ENCODE measurements around the gene TMEM220. TPM values are rescaled to one million over a fixed set of nuclear protein-coding genes. Genes with fewer than 3 reads are reported as not detected.

Gene TMEM220
- total RNA-seq, 1 experiment from 2014 or later = 5.3 TPM

DNA sequence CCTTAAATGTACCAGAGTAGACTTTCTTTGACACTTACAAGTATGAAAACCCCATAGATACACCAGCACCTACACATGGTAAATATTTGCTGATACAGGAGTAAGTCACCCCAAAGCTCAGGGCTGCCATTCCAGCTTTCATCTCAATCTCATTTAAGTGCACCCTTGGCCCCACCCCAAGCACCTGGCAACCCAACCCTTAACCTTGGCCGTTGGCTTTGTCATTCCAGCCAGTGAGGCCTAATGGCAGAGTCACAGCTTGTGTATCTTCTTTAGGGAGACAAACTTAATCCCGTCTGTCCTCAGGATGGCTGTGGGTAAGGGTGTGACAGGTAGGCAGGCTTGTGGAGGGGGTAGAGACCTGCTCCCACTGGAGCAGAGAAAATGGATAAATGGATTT lies 31.5 kb upstream of the TMEM220 start:
- Histone ChIP-seq H3K27me3 (ENCODE audit: control insufficient read depth, insufficient read depth, low read length) (no peaks in the 10 kb centered on the region), H3K36me3 (replicated peaks; ENCODE audit: control insufficient read depth, insufficient read depth, low read length) (no peaks in the 10 kb centered on the region), H3K4me3 (ENCODE audit: insufficient read depth, low read depth, low read length) (no peak overlapping the region)
- DNase-seq = no peak

DNA sequence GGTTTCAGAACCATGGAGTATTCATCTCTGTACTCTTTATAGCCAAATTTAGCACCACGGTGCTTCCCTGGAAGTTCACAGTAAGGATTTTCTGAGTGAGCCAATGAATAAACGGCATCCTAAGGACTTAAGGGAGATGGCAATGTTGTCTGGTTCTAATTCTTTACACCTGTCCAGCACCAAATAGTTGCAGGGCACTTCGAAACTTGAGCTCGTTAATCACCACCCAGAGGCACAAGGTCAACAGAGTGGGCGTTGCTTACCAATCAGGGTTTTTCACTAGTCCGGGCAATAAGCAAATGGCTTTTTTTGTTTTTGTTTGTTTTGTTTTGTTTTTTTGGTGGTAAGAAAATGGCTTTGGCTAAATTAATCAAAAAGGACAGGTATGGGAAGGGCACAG lies 28.2 kb upstream of the TMEM220 start:
- Histone ChIP-seq H3K4me3 (ENCODE audit: insufficient read depth, low read depth, low read length) (no peak overlapping the region), H3K36me3 (replicated peaks; ENCODE audit: control insufficient read depth, insufficient read depth, low read length) (no peaks in the 10 kb centered on the region), H3K27me3 (ENCODE audit: control insufficient read depth, insufficient read depth, low read length) (no peaks in the 10 kb centered on the region)
- DNase-seq = no peak

DNA sequence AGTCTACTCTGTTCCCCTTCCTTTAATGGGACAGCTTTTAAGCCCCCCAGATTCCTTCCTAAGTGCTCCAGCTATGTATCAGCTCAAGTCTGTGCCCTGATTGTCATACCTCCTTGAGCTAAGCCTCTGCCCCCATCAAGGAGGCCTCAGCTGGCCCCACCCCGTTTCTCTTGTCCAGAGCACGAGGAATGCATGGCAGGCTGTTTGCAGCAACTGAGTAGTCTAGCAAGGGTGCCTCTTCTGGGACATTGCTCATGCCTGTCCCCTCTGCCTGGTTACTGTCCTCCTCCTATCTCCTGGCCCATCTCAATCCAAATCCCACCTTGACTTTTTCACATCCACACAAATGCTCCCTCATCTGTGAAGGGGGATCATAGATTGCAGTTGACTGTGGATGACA lies 27.8 kb upstream of the TMEM220 start:
- no peak for DNase-seq
- no peaks in the 10 kb centered on the region for H3K27me3 ChIP-seq (ENCODE audit: control insufficient read depth, insufficient read depth, low read length)
- no peak overlapping the region for H3K4me3 ChIP-seq (ENCODE audit: insufficient read depth, low read depth, low read length)
- H3K36me3 ChIP-seq (replicated peaks; ENCODE audit: control insufficient read depth, insufficient read depth, low read length) = no peaks in the 10 kb centered on the region

DNA sequence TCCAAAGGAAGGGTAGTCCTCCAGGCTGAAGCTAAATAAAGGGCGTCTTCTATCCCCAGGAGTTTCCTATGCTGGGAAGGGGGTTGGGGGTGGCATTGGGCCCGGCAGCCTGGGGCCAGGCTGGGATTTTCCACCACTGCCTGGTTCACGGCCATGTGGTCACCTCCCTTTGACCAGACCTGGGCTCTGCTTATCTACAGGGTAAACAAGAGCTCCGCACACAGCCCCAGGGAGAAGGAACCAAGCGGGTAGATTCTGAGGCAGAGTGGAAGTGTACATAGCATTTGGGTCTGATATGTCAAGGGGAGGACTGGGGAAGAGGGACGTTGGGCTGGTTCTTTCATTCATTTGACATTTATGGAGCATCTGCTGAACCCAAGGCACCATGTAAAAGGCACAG lies 27.2 kb upstream of the TMEM220 start:
- Histone ChIP-seq H3K36me3 (replicated peaks; ENCODE audit: control insufficient read depth, insufficient read depth, low read length) (no peaks in the 10 kb centered on the region), H3K4me3 (ENCODE audit: insufficient read depth, low read depth, low read length) (no peak overlapping the region), H3K27me3 (ENCODE audit: control insufficient read depth, insufficient read depth, low read length) (no peaks in the 10 kb centered on the region)
- DNase-seq = no peak

DNA sequence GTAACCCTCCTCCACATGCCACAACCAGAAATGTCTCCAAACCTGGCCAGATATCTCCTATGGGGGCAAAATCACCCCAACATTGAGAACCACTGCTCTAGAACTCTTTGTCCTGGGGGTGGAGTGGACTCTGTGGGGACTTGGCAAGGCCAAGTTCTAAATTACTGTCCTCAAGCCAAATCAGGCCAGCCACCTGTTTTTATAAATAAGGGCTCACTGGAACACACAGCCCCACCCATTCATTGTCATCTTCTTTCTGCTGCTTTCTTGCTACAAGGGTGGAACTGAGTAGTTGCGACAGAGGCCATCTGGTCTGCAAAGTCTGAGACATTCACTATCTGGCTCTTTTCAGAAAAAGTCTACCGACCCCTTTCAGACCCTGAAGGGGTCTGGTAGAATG lies 26.8 kb upstream of the TMEM220 start:
- no peak for DNase-seq
- H3K36me3 ChIP-seq (replicated peaks; ENCODE audit: control insufficient read depth, insufficient read depth, low read length) = no peaks in the 10 kb centered on the region
- H3K4me3 ChIP-seq (ENCODE audit: insufficient read depth, low read depth, low read length) = no peak overlapping the region
- no peaks in the 10 kb centered on the region for H3K27me3 ChIP-seq (ENCODE audit: control insufficient read depth, insufficient read depth, low read length)

DNA sequence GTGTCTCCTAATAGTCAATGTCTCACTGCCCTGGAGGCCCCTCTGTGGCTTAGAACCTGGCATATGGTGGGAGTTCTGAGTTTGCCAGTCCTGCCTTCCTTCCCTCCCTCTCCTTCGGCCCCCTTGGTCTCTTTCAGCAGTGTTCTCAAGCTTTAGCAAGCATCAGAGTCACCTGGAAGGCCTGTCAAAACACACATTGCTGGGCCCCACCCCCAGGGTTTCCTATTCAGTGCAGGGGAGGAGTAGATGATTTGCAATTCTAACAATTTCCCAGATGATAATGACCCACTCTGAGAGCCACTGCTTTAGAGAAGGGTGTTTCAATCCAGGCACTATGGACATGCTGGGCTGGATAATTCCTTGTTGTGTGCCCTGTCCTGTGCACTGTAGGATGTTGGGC lies 26.4 kb upstream of the TMEM220 start:
- DNase-seq = no peak
- Histone ChIP-seq H3K27me3 (ENCODE audit: control insufficient read depth, insufficient read depth, low read length) (no peaks in the 10 kb centered on the region), H3K4me3 (ENCODE audit: insufficient read depth, low read depth, low read length) (no peak overlapping the region), H3K36me3 (replicated peaks; ENCODE audit: control insufficient read depth, insufficient read depth, low read length) (no peaks in the 10 kb centered on the region)

DNA sequence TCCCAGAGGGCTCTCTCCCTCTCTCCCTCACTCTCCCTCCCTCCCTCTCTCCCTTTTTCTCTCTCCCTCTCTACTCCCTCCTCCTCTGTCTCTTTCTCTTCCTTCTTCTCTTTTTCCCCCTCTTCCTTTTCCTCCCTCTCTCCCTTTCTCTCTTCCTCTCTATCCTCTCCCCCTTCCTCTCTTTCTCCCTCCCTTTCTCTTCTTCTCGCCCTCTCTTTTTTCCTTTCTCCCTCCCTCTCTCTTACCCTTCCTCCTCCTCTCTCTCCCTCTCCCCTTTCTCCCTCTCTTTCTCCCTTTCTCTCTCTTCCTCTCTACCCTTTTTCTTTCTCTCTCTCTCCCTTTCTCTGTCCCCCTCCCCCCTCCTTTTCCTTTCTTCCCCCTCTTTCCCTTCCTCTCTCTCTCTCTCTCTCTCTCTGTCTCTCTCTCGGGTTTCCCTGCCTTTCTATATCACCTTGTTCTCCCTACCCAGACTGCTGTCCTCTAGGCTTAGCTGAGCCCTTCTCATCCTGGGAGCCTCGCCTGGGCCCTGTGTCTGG lies 25.8 kb upstream of the TMEM220 start:
- DNase-seq = no peak
- Histone ChIP-seq H3K36me3 (replicated peaks; ENCODE audit: control insufficient read depth, insufficient read depth, low read length) (no peaks in the 10 kb centered on the region), H3K27me3 (ENCODE audit: control insufficient read depth, insufficient read depth, low read length) (no peaks in the 10 kb centered on the region), H3K4me3 (ENCODE audit: insufficient read depth, low read depth, low read length) (peak overlapping the region; percentile 29; the same call in 1 of the 2 replicates)

DNA sequence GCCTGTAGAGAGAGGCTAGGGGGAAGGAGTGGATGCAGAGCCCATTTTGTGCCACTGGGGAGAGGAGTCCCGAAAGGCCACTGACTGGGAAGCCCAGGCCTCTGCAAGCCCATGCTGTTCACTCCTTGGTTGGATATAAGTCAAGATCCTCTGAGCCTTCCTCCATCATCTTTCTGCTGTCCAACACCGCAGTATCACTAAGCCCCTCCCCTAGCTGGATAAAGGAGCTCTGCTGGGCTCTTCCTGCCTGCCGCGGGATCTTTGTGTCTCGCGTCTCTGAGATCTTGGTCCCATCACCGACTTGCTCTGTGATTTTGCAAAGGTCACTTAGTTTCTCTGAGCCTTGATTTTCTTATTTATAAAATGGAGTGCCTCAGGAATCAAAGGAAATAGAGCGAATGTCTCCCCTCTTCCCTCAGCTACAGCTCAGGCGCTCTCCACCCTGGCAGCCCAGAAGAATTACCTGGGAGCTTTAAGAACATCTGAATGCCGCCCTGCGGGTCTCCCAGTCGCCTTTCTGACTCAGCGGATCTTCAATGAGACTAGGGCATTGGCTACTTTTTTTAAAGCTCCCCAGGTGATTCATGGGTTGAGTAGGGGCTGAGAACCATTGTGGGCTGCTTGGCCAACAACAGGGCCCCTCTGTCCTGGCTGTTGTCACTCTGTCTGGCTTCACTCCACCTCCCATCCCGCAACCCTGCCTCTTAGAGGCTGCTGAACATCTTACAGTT lies 25.2 kb upstream of the TMEM220 start:
- H3K27me3 ChIP-seq (ENCODE audit: control insufficient read depth, insufficient read depth, low read length) = no peaks in the 10 kb centered on the region
- no peaks in the 10 kb centered on the region for H3K36me3 ChIP-seq (replicated peaks; ENCODE audit: control insufficient read depth, insufficient read depth, low read length)
- H3K4me3 ChIP-seq (ENCODE audit: insufficient read depth, low read depth, low read length) = peak overlapping the region; percentile 29
- DNase-seq = peak; percentile 62

DNA sequence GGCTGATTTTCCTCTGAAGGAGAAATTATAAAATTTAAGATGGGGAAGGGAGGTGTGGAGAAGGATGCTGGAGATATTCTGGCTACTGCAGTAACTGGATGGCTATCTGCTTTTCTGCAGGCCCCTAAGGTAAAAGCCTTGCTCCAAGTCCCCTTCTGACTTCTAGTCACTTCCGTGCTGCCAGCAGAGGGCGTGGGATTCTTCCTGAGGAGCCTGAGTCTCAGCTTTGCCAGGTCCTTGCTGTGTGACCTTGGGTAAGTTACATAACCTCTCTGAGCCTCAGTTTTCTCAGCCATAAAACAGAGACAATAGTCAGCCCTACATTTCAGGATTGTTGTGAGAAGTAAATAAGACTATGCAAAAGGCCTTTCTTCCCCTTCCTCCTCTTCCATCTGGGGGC lies 24.3 kb upstream of the TMEM220 start:
- DNase-seq = peak; percentile 69
- Histone ChIP-seq H3K4me3 (ENCODE audit: insufficient read depth, low read depth, low read length) (no peak overlapping the region), H3K27me3 (ENCODE audit: control insufficient read depth, insufficient read depth, low read length) (no peaks in the 10 kb centered on the region), H3K36me3 (replicated peaks; ENCODE audit: control insufficient read depth, insufficient read depth, low read length) (no peaks in the 10 kb centered on the region)

DNA sequence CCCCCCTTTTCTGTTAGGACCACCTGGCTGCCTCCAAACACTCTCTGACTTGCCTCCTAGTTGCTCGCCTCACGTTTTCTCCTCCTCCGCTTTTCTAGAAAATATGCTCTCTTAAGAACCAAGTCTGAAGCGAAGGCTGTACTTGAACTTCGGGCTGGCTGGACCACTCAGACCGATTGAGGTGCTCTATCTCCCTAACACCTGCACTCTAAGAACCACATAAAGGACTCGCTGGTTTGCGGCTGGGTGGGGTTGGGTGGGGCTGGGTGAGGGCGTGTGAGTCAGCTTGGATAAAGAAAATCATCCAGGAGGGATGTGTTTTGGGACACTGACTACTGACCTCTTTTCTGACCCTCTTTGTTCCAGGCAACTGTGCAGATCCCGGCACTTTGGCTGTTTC lies 22.9 kb upstream of the TMEM220 start:
- no peaks in the 10 kb centered on the region for H3K27me3 ChIP-seq (ENCODE audit: control insufficient read depth, insufficient read depth, low read length)
- no peak overlapping the region for H3K4me3 ChIP-seq (ENCODE audit: insufficient read depth, low read depth, low read length)
- DNase-seq = no peak
- H3K36me3 ChIP-seq (replicated peaks; ENCODE audit: control insufficient read depth, insufficient read depth, low read length) = no peaks in the 10 kb centered on the region

DNA sequence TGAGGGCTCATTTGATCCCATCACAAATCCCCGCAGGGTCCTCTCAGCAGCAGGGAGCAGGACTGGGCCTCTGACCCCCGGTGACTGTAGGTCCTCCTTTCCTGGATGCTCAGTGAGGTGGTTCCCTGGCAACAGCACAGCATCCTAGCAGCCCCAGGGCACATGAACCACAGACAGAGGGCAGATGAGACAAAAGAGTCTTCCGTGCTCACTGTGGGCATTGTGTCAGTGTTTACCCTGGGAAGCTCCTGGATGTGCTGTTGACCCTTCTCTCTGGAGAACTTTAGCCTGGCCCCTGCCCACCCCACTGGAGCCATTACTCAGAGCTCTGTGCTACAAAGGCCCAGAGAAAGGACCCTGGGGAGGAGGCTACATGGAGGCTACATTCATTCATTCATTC lies 21.7 kb upstream of the TMEM220 start:
- Histone ChIP-seq H3K36me3 (replicated peaks; ENCODE audit: control insufficient read depth, insufficient read depth, low read length) (no peaks in the 10 kb centered on the region), H3K27me3 (ENCODE audit: control insufficient read depth, insufficient read depth, low read length) (no peaks in the 10 kb centered on the region), H3K4me3 (ENCODE audit: insufficient read depth, low read depth, low read length) (no peak overlapping the region)
- no peak for DNase-seq

DNA sequence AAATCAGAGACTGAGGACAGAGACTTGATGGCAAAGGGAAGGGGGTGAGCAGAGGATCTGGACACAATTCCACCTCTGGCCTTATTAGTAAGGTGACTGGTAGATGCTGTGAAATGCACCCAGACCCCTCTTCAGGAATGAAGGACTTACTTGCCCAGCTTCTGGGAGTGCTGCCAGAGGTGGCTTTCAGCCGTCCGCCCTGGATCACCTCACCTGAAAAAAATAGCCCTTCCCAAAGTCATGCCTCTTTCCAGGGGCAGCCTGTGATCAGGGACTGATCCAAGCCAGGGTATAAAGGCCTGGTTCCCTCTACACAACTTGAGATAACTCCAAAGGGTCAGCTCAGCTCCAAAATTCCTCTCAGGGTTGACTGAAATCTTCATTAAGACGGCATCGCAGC lies 20.4 kb upstream of the TMEM220 start:
- DNase-seq = no peak
- Histone ChIP-seq H3K36me3 (replicated peaks; ENCODE audit: control insufficient read depth, insufficient read depth, low read length) (no peaks in the 10 kb centered on the region), H3K4me3 (ENCODE audit: insufficient read depth, low read depth, low read length) (no peak overlapping the region), H3K27me3 (ENCODE audit: control insufficient read depth, insufficient read depth, low read length) (no peaks in the 10 kb centered on the region)

DNA sequence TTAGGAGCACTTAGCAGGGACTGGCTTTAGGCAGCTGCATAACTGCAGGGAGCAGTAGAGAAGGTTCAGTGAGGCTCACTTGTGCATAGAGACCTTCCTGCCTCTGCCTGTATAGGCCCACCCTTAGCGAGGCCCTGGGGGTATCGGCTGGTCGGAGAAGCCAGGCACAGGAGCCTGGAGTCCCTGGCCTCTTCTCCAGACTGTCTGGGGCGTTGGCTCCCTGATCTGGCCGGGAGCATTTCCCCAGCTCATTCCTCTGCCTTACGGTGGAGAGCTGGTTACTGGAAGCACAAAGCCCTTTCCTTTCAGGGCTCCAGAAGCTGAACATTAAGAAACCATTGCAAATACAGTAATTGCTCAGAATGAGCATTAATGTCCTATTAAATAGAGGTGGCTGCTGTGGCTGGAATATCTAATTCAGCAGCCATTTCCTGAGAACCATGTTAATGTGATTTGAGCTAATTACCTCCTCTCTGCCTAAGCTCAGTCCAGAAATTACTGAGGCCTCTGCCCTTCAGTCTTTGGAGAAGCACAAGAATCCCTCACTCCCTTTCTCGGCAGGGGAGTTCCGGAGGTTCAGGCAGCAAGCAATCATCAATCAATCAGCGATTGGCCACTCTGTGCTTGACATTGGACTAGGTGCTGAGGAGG lies 18.8 kb upstream of the TMEM220 start:
- no peak overlapping the region for H3K4me3 ChIP-seq (ENCODE audit: insufficient read depth, low read depth, low read length)
- no peaks in the 10 kb centered on the region for H3K36me3 ChIP-seq (replicated peaks; ENCODE audit: control insufficient read depth, insufficient read depth, low read length)
- DNase-seq = no peak
- H3K27me3 ChIP-seq (ENCODE audit: control insufficient read depth, insufficient read depth, low read length) = no peaks in the 10 kb centered on the region

DNA sequence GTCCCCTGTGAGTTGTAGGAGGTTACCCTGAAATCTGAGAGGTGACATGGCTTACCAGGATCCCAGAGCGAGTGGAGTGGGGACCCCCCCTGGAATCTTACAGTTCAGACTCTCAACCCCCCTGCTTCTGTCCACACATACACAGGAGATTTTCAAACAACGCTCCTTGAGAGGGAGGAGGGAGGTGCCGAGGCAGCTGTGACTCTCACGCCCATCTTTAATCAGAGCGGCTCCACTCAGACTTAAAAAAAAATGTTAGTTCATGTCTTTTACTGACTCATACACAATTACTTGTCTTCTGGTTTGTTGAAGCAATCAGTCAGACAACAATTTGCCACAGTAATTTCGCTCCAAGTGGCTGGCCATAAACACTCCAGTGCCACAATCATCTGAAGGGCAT lies 15.4 kb upstream of the TMEM220 start:
- Histone ChIP-seq H3K36me3 (replicated peaks; ENCODE audit: control insufficient read depth, insufficient read depth, low read length) (no peaks in the 10 kb centered on the region), H3K27me3 (ENCODE audit: control insufficient read depth, insufficient read depth, low read length) (no peaks in the 10 kb centered on the region), H3K4me3 (ENCODE audit: insufficient read depth, low read depth, low read length) (no peak overlapping the region)
- no peak for DNase-seq

DNA sequence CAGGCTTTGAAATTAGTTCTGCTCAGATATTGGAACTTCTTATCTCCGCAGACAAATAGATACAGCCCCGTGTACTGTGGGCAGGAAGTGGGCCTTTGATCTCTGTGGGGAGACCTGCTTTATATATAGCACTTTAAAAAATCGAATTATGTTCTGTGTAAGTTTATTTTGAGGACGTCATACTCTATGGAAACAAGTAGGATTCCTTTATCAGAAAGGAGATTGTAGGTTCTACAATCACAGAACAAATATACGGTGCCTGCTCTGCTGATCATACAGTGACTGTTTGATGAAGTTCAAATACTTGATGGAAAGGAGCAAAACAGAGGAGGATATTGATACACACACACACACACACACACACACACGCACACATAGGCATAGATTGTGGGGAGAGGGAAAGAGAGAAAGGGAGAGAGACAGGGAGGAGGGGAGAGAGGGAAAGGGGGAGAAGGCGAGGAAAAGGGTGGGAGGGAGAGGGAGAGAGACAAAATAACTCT lies 14.7 kb upstream of the TMEM220 start:
- H3K4me3 ChIP-seq (ENCODE audit: insufficient read depth, low read depth, low read length) = no peak overlapping the region
- DNase-seq = no peak
- H3K36me3 ChIP-seq (replicated peaks; ENCODE audit: control insufficient read depth, insufficient read depth, low read length) = no peaks in the 10 kb centered on the region
- no peaks in the 10 kb centered on the region for H3K27me3 ChIP-seq (ENCODE audit: control insufficient read depth, insufficient read depth, low read length)

Data from H7 (cell line).